Measurements from ENCODE around the gene RAB5B.
"Not testable (repeated sequence)": the region's sequence is repeated elsewhere in the genome, so short reads cannot be mapped to it uniquely, and the experiment has no call there.

The RAB5B gene

DNA sequence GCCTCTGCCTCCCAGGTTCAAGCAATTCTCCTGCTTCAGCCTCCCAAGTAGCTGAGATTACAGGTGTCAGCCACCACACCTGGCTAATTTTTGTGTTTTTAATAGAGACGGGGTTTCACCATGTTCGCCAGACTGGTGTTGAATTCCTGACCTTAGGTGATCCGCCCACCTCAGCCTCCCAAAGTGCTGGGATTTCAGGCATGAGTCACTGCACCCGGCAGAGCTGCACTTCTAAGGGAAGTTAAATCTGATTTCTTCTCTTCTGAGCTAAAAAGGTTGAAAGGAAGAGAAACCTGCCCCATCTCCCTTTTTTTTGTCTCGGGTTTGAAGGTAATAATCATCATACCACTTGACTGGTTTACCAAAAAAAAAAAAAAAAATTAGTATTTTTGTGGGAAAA, 8.0 kb downstream of the RAB5B start:
- not testable (repeated sequence) for H3K4me3 ChIP-seq (ENCODE audit: low read depth in 1 of 5, low read length in 5 of 5); H3K27ac ChIP-seq (ENCODE audit: low read depth, low read length); H3K9ac ChIP-seq (ENCODE audit: low read length in 5 of 5); H3K27me3 ChIP-seq (ENCODE audit: control insufficient read depth in 5 of 5, insufficient read depth in 4 of 5, low read length in 5 of 5); H3K4me1 ChIP-seq (ENCODE audit: control insufficient read depth in 5 of 5, insufficient read depth in 5 of 5, low read length in 5 of 5); H3K9me3 ChIP-seq (ENCODE audit: control insufficient read depth in 5 of 5, low read length in 5 of 5)
- peaks cover 13 to 43% (median 26%) of the 10 kb centered on the region in 5 donors for H3K36me3 ChIP-seq (ENCODE audit: control insufficient read depth in 5 of 5, insufficient read depth in 5 of 5, low read length in 5 of 5)

- Histone ChIP-seq H3K9ac (ENCODE audit: low read length in 5 of 5) (no peak overlapping the region), H3K4me3 (ENCODE audit: low read depth in 1 of 5, low read length in 5 of 5) (no peak overlapping the region), H3K4me1 (ENCODE audit: control insufficient read depth in 5 of 5, insufficient read depth in 5 of 5, low read length in 5 of 5) (peaks cover 0 to 5% (median 3%) of the 10 kb centered on the region in 5 donors), H3K9me3 (ENCODE audit: control insufficient read depth in 5 of 5, low read length in 5 of 5) (no peaks in the 10 kb centered on the region), H3K27ac (ENCODE audit: low read depth, low read length) (no peak overlapping the region), H3K27me3 (ENCODE audit: control insufficient read depth in 5 of 5, insufficient read depth in 4 of 5, low read length in 5 of 5) (no peaks in the 10 kb centered on the region), H3K36me3 (ENCODE audit: control insufficient read depth in 5 of 5, insufficient read depth in 5 of 5, low read length in 5 of 5) (peaks cover 13 to 48% (median 29%) of the 10 kb centered on the region in 5 donors)
Measured at GRCh38 chr12:55982319-55982936, 8.6 kb downstream of the RAB5B start.

- peaks cover 0 to 4% (median 0%) of the 10 kb centered on the region in 5 donors for H3K4me1 ChIP-seq (ENCODE audit: control insufficient read depth in 5 of 5, insufficient read depth in 5 of 5, low read length in 5 of 5)
Measured at GRCh38 chr12:55983232-55983842, 9.5 kb downstream of the RAB5B start.

GRCh38 chr12:55984861-55985260, 11.0 kb downstream of the RAB5B start:
- Histone ChIP-seq H3K9ac (ENCODE audit: low read length in 5 of 5) (no peak overlapping the region), H3K4me1 (ENCODE audit: control insufficient read depth in 5 of 5, insufficient read depth in 5 of 5, low read length in 5 of 5) (no peaks in the 10 kb centered on the region), H3K36me3 (ENCODE audit: control insufficient read depth in 5 of 5, insufficient read depth in 5 of 5, low read length in 5 of 5) (peaks cover 13 to 63% (median 38%) of the 10 kb centered on the region in 5 donors)

More at GRCh38 chr12:55983232-55983842, 9.5 kb downstream of the RAB5B start:
- no peak overlapping the region for H3K9ac ChIP-seq (ENCODE audit: low read length in 5 of 5)
- H3K27ac ChIP-seq (ENCODE audit: low read depth, low read length) = no peak overlapping the region
- no peaks in the 10 kb centered on the region for H3K27me3 ChIP-seq (ENCODE audit: control insufficient read depth in 5 of 5, insufficient read depth in 4 of 5, low read length in 5 of 5)
- H3K9me3 ChIP-seq (ENCODE audit: control insufficient read depth in 5 of 5, low read length in 5 of 5) = no peaks in the 10 kb centered on the region
- no peak overlapping the region for H3K4me3 ChIP-seq (ENCODE audit: low read depth in 1 of 5, low read length in 5 of 5)
- H3K36me3 ChIP-seq (ENCODE audit: control insufficient read depth in 5 of 5, insufficient read depth in 5 of 5, low read length in 5 of 5) = peaks cover 13 to 49% (median 33%) of the 10 kb centered on the region in 5 donors

GRCh38 chr12:55985341-55985740, 11.5 kb downstream of the RAB5B start:
- no peaks in the 10 kb centered on the region for H3K27me3 ChIP-seq (ENCODE audit: control insufficient read depth in 5 of 5, insufficient read depth in 4 of 5, low read length in 5 of 5)
- no peak overlapping the region for H3K4me3 ChIP-seq (ENCODE audit: low read depth in 1 of 5, low read length in 5 of 5)
- no peak overlapping the region for H3K27ac ChIP-seq (ENCODE audit: low read depth, low read length)
- no peak overlapping the region for H3K9ac ChIP-seq (ENCODE audit: low read length in 5 of 5)
- H3K36me3 ChIP-seq (ENCODE audit: control insufficient read depth in 5 of 5, insufficient read depth in 5 of 5, low read length in 5 of 5) = peaks cover 13 to 63% (median 41%) of the 10 kb centered on the region in 5 donors
- H3K9me3 ChIP-seq (ENCODE audit: control insufficient read depth in 5 of 5, low read length in 5 of 5) = no peaks in the 10 kb centered on the region
- H3K4me1 ChIP-seq (ENCODE audit: control insufficient read depth in 5 of 5, insufficient read depth in 5 of 5, low read length in 5 of 5) = no peaks in the 10 kb centered on the region

More at GRCh38 chr12:55984861-55985260, 11.0 kb downstream of the RAB5B start:
- no peaks in the 10 kb centered on the region for H3K27me3 ChIP-seq (ENCODE audit: control insufficient read depth in 5 of 5, insufficient read depth in 4 of 5, low read length in 5 of 5)
- no peak overlapping the region for H3K27ac ChIP-seq (ENCODE audit: low read depth, low read length)
- H3K9me3 ChIP-seq (ENCODE audit: control insufficient read depth in 5 of 5, low read length in 5 of 5) = no peaks in the 10 kb centered on the region
- no peak overlapping the region for H3K4me3 ChIP-seq (ENCODE audit: low read depth in 1 of 5, low read length in 5 of 5)

DNA sequence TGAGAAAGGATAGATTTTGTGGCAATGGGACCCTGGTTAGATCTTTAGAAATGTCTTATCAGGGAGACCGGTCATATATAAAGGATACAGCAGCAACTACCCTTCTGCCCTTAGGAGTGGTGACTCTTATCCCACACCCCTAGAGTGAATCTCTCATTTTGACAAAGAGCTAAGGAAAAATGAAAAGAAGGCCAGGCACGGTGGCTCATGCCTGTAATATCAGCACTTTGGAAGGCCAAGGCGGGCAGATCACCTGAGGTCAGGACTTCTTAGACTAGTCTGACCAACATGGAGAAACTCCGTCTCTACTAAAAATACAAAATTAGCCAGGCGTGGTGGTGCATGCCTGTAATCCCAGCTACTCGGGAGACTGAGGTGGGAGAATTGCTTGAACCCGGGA, 12.1 kb downstream of the RAB5B start:
- not testable (repeated sequence) for H3K27ac ChIP-seq (ENCODE audit: low read depth, low read length); H3K4me3 ChIP-seq (ENCODE audit: low read depth in 1 of 5, low read length in 5 of 5); H3K4me1 ChIP-seq (ENCODE audit: control insufficient read depth in 5 of 5, insufficient read depth in 5 of 5, low read length in 5 of 5); H3K9ac ChIP-seq (ENCODE audit: low read length in 5 of 5); H3K27me3 ChIP-seq (ENCODE audit: control insufficient read depth in 5 of 5, insufficient read depth in 4 of 5, low read length in 5 of 5); H3K9me3 ChIP-seq (ENCODE audit: control insufficient read depth in 5 of 5, low read length in 5 of 5)
- peaks cover 16 to 63% (median 47%) of the 10 kb centered on the region in 5 donors for H3K36me3 ChIP-seq (ENCODE audit: control insufficient read depth in 5 of 5, insufficient read depth in 5 of 5, low read length in 5 of 5)

DNA sequence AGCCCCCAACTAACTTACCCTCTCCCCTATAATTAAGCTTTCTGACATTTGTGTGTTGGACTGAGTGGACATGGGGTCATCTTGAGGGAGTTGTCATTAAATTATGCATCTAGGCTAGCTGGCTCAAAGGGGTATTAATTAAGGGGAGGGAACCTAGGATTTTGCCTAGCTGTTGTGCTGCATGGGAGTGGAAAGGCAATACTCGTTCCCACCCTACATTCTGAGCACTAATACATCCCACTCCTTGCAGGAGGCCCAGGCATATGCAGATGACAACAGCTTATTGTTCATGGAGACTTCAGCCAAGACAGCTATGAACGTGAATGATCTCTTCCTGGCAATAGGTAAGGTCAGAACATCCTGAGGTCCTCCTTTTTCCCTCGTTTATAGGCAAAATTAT, 17.2 kb downstream of the RAB5B start:
- Histone ChIP-seq H3K9ac (ENCODE audit: low read length in 5 of 5) (no peak overlapping the region), H3K4me1 (ENCODE audit: control insufficient read depth in 5 of 5, insufficient read depth in 5 of 5, low read length in 5 of 5) (peaks cover 0 to under 1% (median 0%) of the 10 kb centered on the region in 5 donors), H3K27me3 (ENCODE audit: control insufficient read depth in 5 of 5, insufficient read depth in 4 of 5, low read length in 5 of 5) (no peaks in the 10 kb centered on the region), H3K27ac (ENCODE audit: low read depth, low read length) (no peak overlapping the region), H3K4me3 (ENCODE audit: low read depth in 1 of 5, low read length in 5 of 5) (no peak overlapping the region), H3K9me3 (ENCODE audit: control insufficient read depth in 5 of 5, low read length in 5 of 5) (no peaks in the 10 kb centered on the region), H3K36me3 (ENCODE audit: control insufficient read depth in 5 of 5, insufficient read depth in 5 of 5, low read length in 5 of 5) (peaks cover 21 to 75% (median 63%) of the 10 kb centered on the region in 5 donors)

DNA sequence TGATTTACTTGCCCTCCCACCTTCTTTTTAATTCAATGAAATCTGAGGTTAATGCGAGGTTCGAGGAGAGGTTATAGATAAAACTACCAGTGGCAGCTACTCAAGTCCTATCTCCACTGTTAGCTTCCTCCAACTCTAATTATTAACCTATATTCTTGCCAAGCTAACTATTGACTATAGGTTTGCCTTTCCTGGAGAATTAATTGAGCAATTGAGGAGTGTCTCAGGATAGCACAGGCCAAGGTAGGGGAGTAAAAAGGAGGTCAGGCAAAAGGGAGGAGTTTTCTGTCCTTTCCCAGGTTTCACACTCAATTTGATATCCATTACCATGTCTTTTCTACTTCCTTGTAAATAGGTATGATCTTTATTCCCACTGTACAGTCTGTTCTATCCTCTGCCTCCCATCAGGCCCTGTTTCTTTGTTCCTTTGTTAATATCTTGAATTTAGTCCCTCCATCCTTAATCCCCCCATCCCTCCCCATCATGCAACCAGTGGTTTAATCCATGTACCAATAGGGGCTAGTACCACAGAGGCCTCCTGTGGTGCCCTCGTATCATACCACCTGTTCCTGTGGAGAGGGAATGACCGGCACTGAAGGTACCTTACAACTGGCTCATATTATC, 19.5 kb downstream of the RAB5B start:
- Histone ChIP-seq H3K27ac (ENCODE audit: low read depth, low read length) (no peak overlapping the region), H3K27me3 (ENCODE audit: control insufficient read depth in 5 of 5, insufficient read depth in 4 of 5, low read length in 5 of 5) (no peaks in the 10 kb centered on the region), H3K4me1 (ENCODE audit: control insufficient read depth in 5 of 5, insufficient read depth in 5 of 5, low read length in 5 of 5) (peaks cover 7 to 21% (median 16%) of the 10 kb centered on the region in 5 donors), H3K9ac (ENCODE audit: low read length in 5 of 5) (no peak overlapping the region), H3K9me3 (ENCODE audit: control insufficient read depth in 5 of 5, low read length in 5 of 5) (no peaks in the 10 kb centered on the region), H3K36me3 (ENCODE audit: control insufficient read depth in 5 of 5, insufficient read depth in 5 of 5, low read length in 5 of 5) (peaks cover 18 to 63% (median 51%) of the 10 kb centered on the region in 5 donors), H3K4me3 (ENCODE audit: low read depth in 1 of 5, low read length in 5 of 5) (no peak overlapping the region)

GRCh38 chr12:55995366-55995765, 21.5 kb downstream of the RAB5B start:
- Histone ChIP-seq H3K4me1 (ENCODE audit: control insufficient read depth in 5 of 5, insufficient read depth in 5 of 5, low read length in 5 of 5) (peaks cover 7 to 27% (median 18%) of the 10 kb centered on the region in 5 donors), H3K36me3 (ENCODE audit: control insufficient read depth in 5 of 5, insufficient read depth in 5 of 5, low read length in 5 of 5) (peaks cover 18 to 49% (median 40%) of the 10 kb centered on the region in 5 donors), H3K9me3 (ENCODE audit: control insufficient read depth in 5 of 5, low read length in 5 of 5) (no peaks in the 10 kb centered on the region), H3K4me3 (ENCODE audit: low read depth in 1 of 5, low read length in 5 of 5) (no peak overlapping the region), H3K27me3 (ENCODE audit: control insufficient read depth in 5 of 5, insufficient read depth in 4 of 5, low read length in 5 of 5) (no peaks in the 10 kb centered on the region), H3K9ac (ENCODE audit: low read length in 5 of 5) (no peak overlapping the region), H3K27ac (ENCODE audit: low read depth, low read length) (no peak overlapping the region)

GRCh38 chr12:55996201-55996714, 22.4 kb downstream of the RAB5B start:
- Histone ChIP-seq H3K27ac (ENCODE audit: low read depth, low read length) (peak overlapping the region; percentile 73), H3K27me3 (ENCODE audit: control insufficient read depth in 5 of 5, insufficient read depth in 4 of 5, low read length in 5 of 5) (no peaks in the 10 kb centered on the region), H3K36me3 (ENCODE audit: control insufficient read depth in 5 of 5, insufficient read depth in 5 of 5, low read length in 5 of 5) (peaks cover 12 to 40% (median 32%) of the 10 kb centered on the region in 5 donors)

More at GRCh38 chr12:55996201-55996714, 22.4 kb downstream of the RAB5B start:
- Histone ChIP-seq H3K4me1 (ENCODE audit: control insufficient read depth in 5 of 5, insufficient read depth in 5 of 5, low read length in 5 of 5) (peaks cover 7 to 27% (median 18%) of the 10 kb centered on the region in 5 donors), H3K9ac (ENCODE audit: low read length in 5 of 5) (peak overlapping the region in 3 of 5 donors; percentile 65 to 91 (median 74)), H3K4me3 (ENCODE audit: low read depth in 1 of 5, low read length in 5 of 5) (peak overlapping the region; percentile 60 to 100 (median 94)), H3K9me3 (ENCODE audit: control insufficient read depth in 5 of 5, low read length in 5 of 5) (no peaks in the 10 kb centered on the region)
